Activated T-cell treated with anti-CD3 and anti-CD28 coated beads, Interleukin-2, amount 50 U/mL, for 1 hour (primary cell): ENCODE data around the gene ARHGEF12.

ENCODE experiments used
- DNase-seq: peaks from one replicate; pipeline ENCODE4 v3.0.0-alpha.2; 2020

Gene ARHGEF12

DNA sequence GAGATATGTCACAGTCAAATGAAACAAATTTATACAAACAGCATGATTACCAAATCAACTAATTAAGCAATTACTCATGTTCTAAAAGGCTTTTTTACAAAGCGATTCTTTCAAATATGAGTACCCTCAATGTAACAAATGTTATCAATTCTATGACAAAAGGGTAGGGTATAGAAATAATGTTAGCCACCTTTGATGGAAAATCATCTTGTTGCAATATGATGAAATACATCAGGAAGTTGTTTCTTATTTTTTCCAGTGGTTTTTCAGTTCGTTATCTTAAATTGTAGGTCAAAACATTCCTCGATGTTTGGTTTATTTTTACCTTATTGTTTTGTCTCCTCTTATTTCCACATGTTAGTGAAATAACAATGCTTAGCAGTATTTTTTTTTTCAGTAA, 6.5 kb downstream of the ARHGEF12 start:
- no peak for DNase-seq

DNA sequence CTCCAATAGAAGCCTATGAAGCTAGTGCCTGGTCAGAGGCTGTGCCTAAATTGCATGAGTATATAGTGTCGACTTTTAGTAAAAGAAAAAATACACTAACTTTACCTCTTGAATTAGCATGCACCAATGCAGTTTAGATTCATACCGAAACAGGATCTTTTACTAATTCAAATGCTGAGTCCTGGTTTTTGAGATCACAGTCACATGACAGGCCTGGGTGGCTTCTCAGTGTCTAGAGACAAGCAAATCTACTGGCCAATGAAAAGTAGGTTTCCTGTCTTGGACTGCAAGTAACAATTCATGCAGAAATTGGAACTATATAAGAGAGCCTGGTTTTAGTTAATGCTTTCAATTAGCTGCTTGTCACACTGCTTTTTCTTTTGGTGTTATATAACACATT, 7.2 kb downstream of the ARHGEF12 start:
- no peak for DNase-seq

DNA sequence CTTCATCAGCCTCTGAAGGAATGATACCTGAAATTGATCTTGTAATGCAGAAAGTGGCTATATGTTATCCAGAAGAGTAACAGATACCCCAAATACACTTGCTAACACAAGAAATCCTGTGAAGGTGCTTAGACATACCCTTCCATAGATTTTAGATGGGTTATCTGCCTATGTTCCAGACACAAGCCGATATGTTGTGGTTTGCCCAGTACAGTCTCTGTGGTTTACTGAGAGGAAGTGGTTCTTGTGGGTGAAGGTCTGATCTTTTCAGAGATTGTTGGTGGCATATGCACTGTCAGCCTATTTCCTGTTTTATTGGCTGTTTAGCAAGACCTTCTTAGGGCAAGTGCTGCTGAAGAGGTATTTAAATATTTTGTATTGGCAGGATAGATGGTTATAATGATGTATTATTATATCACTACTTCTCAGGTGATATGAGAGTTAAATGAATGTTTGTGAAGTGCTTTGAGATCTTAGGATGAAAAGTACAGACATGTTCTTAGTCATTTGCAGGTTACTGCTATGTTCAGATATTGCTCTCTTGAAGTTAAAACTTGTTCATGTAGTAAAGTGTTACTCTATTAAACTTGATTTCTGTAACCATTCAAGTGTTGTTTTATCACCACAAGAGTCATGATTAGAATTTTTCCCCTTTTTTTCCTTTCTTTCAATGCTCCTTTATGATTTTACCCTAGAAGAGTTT, 8.2 kb downstream of the ARHGEF12 start:
- no peak for DNase-seq

DNA sequence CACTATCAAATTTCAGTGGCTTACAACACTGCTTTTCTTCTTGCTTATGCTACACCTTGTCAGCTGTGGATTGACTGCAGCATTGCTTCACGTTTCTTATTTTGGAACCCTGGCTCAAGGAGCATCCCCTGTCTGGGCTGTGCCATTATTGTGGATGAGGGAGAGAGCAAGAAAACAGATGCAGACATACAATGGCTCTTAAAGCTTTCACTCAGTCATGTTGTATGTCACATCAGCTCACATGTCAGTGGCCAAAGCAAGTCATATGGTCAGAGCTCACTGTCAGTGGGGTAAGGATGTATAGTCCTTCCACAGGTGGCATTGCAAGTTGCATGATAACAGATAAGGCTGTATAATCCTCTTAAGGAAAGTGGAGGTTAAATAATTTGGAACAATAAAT, 10.0 kb downstream of the ARHGEF12 start:
- DNase-seq, result no peak

DNA sequence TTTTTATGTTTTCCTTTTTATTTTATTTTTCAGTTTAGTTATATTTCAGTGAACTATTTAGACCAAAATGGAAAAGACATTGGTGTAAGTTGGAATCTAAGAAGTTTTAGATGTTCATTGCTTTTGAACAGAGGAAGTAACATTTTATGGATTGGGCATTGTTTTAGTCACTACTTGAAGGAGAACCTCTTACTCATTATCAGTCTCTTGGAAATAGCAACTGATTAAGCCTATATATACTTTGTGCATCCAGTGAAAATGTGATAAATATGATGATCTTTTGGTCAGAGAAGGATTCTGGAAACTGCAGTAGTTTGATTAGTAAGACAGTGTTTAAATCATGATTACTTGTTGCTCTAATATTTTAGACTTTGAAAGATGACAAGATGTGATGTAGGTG, 14.4 kb downstream of the ARHGEF12 start:
- no peak for DNase-seq

DNA sequence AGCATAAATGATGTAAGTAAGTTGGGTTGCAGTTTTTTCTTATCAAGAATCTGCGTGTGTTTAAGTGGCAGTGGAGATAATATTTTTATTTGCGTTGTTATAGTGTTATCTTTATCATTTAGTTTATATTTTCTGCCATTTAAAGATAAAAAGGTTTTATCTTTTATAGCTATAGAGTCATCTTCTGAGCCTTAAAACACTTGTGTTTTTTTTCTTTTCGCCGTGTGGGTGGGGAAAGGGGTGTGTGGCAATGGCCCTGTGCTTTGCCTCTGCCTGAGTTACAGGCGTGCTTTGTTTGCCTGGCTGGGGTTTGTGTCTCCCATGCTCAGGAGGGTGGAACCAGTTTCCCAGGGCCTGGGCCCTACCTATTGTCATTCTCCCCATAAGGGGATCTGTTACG, 16.2 kb downstream of the ARHGEF12 start:
- DNase-seq, result no peak

DNA sequence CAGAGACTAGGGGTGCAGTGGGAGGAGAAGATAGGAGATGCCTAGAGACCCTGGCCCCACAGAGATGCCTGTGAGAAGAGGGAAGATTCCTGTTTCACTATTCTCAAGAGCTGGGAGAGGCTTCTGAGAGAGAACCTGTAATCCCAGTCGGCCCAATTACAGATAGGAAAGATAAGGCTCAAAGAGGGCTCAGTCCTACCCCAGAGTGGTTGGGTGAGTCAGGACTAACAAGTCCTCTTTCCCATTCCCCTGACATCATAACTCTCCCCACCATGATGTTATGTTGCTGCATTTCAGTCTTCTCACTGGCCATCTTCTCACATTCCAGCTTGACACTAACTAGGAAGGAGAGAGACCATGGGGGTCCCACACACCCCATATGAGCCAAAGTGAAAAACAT, 17.9 kb downstream of the ARHGEF12 start:
- DNase-seq, result no peak

DNA sequence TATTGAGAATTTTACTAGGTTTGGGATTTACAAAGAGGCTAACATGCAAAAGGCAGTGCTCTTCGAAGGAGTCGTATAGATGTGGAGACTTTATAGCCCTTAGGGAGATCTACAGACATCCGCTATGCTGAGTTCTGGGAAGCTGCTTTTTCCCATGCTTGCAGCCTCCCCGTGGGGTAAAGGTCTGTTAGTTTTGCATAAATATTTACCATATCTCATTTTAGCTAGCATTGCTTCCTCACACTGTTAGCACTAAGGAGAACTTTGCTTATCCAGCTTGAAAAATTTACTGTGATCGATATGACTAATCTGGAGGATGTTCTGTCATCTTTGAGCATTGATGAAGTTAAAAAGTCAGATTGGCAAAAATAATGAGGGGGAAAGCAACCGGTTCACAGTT, 18.6 kb downstream of the ARHGEF12 start:
- no peak for DNase-seq

DNA sequence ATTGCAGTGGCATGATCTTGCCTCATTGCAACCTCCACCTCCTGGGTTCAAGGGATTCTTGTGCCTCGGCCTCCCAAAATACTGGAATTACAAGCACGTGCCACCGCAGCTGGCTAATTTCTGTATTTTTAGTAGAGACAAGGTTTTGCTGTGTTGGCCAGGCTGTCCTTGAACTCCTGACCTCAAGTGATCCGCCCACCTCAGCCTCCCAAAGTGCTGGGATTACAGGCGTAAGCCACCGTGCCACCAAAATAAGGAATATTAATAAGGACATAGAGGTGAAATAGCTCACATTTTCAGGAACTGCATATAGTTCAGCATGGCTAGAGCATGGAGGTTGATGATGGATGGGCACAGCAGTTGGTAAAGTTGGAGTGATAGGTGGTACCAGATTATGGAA, 21.4 kb downstream of the ARHGEF12 start:
- no peak for DNase-seq

DNA sequence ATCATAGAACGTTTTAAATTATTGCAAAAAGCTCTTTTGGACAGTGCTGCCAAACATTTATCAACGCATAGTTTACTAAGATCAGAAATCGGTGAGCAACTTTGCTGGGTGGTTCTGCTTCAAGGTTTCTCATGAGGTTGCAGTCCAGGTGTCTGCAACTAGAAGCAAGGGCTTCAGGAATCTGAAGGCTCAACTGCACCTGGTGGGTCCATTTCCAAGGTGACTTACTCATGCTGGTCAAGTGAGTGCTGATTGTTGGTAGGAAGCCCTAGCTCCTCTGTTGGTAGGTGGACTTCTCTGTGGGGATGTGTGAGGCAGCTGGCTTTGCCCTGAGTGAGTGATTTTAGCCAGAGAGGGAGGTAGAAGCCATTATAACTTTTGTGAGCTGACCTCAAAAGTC, 22.5 kb downstream of the ARHGEF12 start:
- no peak for DNase-seq

DNA sequence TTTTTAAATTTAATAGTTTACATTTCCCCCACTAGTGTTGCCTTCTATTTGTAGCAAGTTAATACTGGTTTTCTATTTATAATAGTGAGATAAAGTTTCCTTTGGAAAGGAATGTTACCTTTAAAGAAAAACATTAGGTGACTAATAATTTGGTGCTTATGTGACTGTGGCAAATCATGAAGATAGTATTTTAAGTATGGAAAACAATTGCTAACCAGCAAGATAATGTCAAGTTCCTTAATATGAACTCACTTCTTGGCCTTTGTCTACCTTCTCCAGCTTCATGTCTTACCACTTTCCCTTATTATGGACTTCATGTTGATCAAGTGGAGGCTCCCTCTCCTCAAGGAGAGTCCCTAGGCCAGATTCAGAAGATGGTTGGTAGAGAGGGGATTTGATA, 27.2 kb downstream of the ARHGEF12 start:
- no peak for DNase-seq

DNA sequence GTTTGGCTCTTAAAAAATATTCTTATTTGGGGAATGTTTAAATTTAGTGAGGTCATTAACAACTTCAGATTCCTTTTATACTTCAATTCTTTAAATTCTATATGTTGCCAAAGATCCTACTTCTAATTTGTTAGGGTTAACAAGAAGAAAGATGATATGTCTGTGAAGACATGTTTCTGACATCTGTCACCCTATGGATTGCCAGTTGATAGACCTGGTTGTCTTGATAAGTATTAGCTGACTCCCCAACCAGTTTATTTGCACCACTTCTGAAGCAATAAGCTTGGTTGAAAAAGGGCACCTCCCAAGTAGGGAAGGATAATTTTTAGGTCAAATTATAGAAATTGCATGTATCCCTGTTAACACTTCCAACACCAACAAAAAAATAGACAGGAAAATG, 29.3 kb downstream of the ARHGEF12 start:
- no peak for DNase-seq

DNA sequence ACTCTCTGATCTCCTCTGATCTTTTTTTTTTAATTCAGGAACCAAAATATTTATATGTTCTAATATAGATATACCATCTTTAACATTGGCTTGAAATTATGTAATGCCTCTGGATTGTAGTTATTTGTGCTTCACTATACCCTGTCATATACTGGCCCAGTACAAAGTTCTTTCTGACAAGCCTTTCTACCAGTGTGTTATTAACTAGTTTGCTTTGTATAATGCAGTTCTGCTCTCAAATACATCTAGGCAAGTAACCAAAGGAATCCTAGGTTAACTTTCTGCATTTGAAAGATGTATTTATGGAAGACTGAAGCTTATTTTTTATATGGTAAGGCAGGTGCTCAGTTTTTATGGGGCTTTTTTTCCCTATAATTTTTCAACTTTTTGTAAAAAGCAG, 36.1 kb downstream of the ARHGEF12 start:
- DNase-seq, result no peak

DNA sequence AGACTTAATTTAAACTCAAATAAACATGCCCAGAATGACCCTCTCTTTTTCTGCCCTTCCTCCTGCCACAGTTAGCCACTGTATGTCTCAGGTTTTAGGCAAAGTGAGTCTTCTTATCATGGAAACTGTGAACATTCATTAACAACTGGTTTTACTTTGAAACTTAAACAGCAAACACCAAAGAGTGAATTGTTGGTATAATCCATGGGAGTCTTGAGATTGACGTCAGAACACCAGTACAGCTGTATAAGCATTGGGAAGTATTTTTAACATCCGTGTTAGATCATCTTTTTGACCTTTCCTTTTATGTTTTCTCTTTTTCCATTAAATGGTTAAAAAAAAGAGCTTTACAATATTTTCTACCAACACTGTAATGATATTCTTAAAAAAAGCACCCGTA, 38.9 kb downstream of the ARHGEF12 start:
- no peak for DNase-seq

DNA sequence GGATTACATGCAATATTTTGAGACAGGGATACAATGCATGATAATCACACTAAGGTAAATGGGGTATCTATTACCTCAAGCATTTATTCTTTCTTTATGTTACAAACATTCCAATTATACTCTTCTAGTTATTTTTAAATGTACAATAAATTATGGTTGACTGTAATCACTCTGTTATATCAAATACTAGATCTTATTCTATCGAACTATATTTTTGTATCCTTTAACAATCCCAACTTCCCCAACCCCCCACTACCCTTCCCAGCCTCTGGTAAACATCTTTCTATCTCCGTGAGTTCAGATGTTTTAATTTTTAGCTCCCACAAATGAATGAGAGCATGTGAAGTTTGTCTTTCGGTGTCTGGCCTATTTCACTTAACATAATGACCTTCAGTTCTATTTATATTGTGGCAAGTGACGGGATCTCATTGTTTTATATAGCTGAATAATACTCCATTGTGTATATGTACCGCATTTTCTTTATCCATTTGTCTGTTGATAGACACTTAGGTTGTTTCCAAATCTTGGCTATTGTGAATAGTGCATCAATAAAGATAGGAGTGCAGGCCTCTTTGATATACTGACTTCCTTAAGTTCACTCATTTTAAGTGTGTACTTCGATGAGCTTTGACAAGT, 40.5 kb downstream of the ARHGEF12 start:
- no peak for DNase-seq

DNA sequence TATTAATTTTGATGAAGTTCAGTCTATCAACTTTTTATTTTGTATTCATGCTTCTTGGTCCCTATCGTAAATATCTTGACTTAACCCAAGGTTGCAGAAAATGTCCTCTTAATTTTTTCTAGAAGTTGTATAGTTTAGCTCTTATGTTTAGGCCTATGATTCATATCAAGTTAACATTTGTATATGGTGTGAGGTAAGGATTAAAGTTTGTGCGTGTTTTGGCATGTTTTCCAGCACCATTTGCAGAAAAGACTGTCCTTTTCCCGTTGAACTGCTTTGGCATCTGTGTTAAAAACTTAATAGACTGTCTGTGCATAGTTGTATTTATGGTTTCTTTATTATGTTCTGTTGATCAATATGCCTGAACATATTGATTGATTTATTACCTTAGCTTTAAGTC, 42.3 kb downstream of the ARHGEF12 start:
- no peak for DNase-seq

DNA sequence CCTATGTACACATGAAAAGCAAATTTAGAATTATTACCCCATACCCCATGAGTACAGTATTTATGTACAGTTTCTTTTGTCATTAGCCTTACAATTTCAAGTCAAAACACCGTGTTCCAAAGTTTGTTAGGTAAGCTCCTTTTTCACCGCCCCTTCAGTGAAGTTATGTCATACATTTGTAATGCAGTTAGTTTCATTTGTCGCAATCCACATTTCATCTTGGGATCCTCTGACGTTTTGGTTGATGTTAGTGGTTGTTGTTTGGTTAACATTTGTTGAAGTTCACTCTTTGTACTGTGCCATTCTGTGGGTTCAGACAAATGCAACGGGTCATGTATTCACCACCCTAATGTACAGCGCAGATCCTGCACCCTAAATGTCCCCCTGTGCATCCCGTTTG, 45.2 kb downstream of the ARHGEF12 start:
- no peak for DNase-seq

DNA sequence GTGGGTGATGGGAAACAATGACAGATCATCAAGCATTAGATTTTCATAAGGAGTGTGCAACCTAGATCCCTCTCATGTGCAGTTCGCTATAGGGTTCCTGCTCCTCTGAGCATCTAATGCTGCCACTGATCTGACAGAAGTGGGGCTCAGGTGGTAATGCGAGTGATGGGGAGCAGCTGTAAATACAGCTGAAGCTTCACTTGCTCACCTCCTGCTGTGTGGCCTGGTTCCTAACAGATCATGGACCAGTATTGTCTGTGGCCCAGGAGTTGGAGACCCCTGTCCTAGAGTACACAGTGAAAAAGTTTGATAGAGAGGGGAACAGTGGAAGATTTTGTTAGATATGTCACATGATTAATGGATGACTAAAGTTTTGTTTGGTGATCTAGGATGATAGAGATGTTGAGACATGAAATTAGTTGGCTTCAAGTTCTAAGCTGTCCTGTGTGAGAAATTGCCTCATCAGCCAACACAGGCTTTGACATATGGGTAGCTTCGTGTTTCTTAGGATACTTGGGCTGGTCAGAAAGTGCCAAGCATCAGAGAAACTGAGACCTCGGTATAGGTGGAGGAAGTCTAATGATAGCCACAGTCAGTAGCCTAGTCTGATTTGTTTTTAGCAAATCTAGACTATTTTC, 47.4 kb downstream of the ARHGEF12 start:
- DNase-seq, result no peak

DNA sequence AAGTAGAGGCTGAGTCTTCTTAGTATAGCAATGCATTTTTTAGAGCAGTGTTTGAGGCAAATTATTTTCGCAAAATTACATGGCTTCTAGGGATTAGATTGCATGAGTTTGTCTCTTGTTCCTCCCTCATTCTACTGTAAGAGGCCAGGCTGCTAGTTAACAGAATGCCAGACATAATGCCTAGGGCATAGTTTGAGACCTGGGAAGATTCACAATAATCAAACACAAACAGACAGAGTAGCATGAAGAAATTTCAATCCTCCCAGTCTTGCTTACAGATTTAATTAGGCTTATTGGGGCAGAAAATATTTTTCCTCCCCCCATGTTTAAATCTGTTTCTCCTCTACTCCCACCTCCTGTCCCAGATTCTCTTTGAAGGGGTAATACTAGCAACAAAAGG, 48.3 kb downstream of the ARHGEF12 start:
- DNase-seq, result no peak

DNA sequence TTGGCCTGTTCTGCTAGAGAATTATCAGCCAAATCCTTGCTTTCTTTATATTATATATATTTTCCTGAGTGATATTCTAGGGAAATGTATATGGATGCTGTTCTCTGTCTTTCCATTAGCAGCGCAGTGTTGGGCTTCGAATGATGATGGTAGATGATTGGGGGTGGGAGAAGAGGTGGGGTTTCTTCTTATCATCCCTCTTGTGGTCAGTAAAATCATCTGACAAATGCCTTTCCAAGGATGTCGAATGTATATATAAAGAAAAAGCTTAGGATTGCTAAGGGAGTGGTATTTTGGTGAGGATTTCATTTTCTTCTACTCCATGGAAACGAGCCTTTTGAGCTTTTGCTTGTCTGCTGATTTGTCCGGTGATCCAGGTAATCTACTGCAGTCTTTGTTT, 48.9 kb downstream of the ARHGEF12 start:
- no peak for DNase-seq

DNA sequence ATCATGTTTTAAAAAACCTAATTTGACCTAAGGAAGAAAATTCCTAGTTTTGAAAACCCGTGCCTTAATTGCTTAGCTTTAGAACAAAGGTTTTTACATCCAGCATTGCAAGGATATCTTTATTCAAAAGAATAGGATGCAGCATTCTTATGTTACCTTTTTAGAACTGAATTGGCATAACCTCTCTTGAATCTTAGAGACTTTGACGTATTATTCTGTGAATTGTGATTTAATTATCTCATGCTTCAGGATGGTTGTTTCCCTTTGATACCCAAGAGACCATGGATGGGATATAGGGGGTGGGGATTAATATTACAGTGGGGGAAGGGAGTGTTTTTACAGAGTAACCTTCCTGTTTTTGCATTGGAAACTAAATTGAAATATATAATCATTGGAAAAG, 49.4 kb downstream of the ARHGEF12 start:
- DNase-seq, result no peak

DNA sequence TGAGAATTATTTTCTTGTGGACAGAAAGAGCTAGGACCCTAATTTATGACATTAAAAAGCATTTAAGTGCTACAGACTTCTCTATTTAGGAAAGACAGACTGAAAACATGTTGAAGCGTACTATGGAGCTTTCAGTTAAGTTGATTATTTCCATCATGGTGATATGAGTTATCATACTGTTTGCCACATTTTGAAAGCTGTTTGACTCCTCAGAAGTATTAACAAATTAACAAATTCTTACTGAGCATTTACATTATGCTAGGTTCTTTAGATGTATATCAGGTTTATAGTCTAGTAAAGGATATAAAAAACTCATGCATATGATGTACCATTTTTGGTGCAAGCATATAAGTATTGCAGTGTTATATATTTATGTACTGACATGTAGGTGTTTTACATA, 50.1 kb downstream of the ARHGEF12 start:
- no peak for DNase-seq

DNA sequence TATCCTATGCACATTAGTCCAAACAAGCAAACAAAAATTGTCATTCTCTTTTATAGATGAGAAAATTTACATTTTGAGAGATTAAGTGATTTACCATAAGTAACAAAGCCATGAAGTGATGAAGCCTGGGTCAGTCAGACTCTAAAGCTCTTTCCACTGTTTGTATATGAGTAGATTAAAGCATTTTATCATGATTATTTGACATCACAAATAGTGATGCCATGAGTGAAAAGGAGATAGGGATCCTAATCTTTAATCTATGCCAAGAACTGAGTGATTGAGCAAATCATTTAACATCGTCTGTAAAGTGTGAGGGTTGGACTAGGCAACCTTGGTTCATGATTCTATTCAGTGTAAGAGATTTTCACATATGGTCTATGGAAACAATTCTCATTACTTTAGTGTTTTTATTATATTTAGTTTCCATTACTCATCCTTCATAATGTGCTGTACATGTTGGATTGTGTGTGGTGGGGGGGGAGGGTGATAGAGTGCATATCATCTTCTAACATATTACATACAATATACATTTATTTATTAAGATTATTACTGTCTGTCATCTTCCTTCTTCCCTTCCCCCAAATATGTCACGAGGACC, 50.7 kb downstream of the ARHGEF12 start:
- DNase-seq, result no peak

DNA sequence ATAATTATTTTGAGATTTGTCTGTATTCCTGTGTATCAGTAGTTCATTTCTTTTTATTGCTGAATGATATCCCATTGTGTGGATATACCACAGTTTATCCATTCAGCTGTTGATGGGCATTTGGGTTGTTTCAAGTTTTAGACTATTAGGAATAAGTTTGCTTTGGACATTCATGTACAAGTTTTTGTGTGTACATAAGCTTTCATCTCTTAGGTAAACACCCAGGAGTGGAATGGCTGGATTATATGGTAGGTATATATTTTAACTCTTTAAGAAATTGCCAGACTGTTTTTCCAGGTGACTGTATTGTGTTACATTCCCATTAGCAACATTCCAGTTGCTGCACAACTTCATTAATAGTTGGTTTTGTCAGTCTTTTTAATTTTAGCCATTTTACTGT, 52.0 kb downstream of the ARHGEF12 start:
- no peak for DNase-seq
